SK-N-SH (cell line): ENCODE measurements around the gene MYO3A.

ENCODE experiments used
- CTCF ChIP-seq: fragments of 200-600 bp; sonication (generic); IDR thresholded peaks from 2 replicates; pipeline ENCODE4 v1.6.1; 2017; ENCODE audit warnings: antibody characterized with exemption, mild to moderate bottlenecking, moderate library complexity
- EZH2phosphoT487 ChIP-seq: fragments of 200-600 bp; sonication (generic); IDR thresholded peaks from 2 replicates; pipeline ENCODE4 v1.6.1; 2017; ENCODE audit warnings: low read depth, mixed run types, mild to moderate bottlenecking, antibody characterized with exemption, moderate library complexity, borderline replicate concordance
- FOXM1 ChIP-seq: IDR thresholded peaks from 2 replicates; pipeline ENCODE4 v1.4.0; 2012; ENCODE audit warnings: low read depth, mild to moderate bottlenecking
- MEF2A ChIP-seq: IDR thresholded peaks from 2 replicates; pipeline ENCODE4 v1.4.0; 2012; ENCODE audit warnings: low read depth, borderline replicate concordance
- POLR2AphosphoS5 ChIP-seq: IDR thresholded peaks from 2 replicates; pipeline ENCODE4 v1.6.1; 2012; ENCODE audit warnings: low read depth, low read length

- TF ChIP-seq CTCF, result no peak
- no peak for TF ChIP-seq EZH2phosphoT487
- TF ChIP-seq FOXM1, result no peak
- no peak for TF ChIP-seq POLR2AphosphoS5
- TF ChIP-seq MEF2A, result no peak
Observed at GRCh38 chr10:26029858-26030257, 95.8 kb downstream of the MYO3A start.
